Measurements from ENCODE around the gene PTPN6.

PTPN6 gene

DNA sequence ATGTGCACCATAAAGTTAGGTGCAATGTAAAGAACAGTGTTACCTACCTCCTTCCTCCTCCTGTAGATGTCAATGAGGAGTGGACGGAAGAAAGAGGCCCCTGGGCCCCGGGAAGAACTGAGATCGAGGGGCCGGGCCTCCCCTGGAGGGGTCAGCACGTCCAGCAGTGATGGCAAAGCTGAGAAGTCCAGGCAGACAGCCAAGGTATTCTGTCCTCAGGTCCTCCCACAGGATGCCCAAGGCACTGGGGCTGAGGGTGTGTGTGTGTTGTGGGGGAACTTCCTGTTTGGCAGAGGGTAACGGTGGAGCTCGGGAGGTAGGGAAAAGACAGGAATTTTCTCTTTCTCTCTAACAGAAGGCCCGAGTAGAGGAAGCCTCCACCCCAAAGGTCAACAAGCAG, 17.0 kb upstream of the PTPN6 start:
- DNase-seq (no peak), ATAC-seq (no peak)
- H3K4me1 Mint-ChIP-seq: peaks cover 89% of the 10 kb centered on the region
- H3K4me3 Mint-ChIP-seq: no peak overlapping the region
- peak overlapping the region in 1 of 2 donors; percentile 18 for H3K27ac Mint-ChIP-seq
- no peaks in the 10 kb centered on the region for H3K9me3 Mint-ChIP-seq
- no peaks in the 10 kb centered on the region for H3K27me3 Mint-ChIP-seq

DNA sequence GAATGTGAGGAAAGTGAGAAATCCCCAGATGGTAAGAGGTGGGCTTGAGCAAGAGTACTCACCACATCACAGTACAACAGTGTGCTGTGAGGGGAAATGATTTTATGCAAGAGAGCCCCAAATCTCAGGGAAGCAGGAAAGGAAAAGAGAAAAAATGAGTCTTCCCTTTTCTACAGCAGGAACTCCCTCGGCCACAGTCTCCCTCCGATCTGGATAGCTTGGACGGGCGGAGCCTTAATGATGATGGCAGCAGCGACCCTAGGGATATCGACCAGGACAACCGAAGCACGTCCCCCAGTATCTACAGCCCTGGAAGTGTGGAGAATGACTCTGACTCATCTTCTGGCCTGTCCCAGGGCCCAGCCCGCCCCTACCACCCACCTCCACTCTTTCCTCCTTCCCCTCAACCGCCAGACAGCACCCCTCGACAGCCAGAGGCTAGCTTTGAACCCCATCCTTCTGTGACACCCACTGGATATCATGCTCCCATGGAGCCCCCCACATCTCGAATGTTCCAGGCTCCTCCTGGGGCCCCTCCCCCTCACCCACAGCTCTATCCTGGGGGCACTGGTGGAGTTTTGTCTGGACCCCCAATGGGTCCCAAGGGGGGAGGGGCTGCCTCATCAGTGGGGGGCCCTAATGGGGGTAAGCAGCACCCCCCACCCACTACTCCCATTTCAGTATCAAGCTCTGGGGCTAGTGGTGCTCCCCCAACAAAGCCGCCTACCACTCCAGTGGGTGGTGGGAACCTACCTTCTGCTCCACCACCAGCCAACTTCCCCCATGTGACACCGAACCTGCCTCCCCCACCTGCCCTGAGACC, 15.6 kb upstream of the PTPN6 start:
- no peak for ATAC-seq
- peak overlapping the region; percentile 97 to 98 for H3K27ac Mint-ChIP-seq
- DNase-seq: no peak
- peaks cover 85% of the 10 kb centered on the region for H3K4me1 Mint-ChIP-seq
- peak overlapping the region; percentile 87 to 96 for H3K4me3 Mint-ChIP-seq
- no peaks in the 10 kb centered on the region for H3K27me3 Mint-ChIP-seq
- H3K9me3 Mint-ChIP-seq: no peaks in the 10 kb centered on the region

DNA sequence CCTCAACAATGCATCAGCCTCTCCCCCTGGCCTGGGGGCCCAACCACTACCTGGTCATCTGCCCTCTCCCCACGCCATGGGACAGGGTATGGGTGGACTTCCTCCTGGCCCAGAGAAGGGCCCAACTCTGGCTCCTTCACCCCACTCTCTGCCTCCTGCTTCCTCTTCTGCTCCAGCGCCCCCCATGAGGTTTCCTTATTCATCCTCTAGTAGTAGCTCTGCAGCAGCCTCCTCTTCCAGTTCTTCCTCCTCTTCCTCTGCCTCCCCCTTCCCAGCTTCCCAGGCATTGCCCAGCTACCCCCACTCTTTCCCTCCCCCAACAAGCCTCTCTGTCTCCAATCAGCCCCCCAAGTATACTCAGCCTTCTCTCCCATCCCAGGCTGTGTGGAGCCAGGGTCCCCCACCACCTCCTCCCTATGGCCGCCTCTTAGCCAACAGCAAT, 14.9 kb upstream of the PTPN6 start:
- no peaks in the 10 kb centered on the region for H3K9me3 Mint-ChIP-seq
- H3K4me1 Mint-ChIP-seq: peaks cover 86% of the 10 kb centered on the region
- H3K27me3 Mint-ChIP-seq: no peaks in the 10 kb centered on the region
- H3K27ac Mint-ChIP-seq: peak overlapping the region; percentile 97 to 98
- H3K4me3 Mint-ChIP-seq: peak overlapping the region; percentile 87 to 96
- no peak for ATAC-seq
- no peak for DNase-seq

DNA sequence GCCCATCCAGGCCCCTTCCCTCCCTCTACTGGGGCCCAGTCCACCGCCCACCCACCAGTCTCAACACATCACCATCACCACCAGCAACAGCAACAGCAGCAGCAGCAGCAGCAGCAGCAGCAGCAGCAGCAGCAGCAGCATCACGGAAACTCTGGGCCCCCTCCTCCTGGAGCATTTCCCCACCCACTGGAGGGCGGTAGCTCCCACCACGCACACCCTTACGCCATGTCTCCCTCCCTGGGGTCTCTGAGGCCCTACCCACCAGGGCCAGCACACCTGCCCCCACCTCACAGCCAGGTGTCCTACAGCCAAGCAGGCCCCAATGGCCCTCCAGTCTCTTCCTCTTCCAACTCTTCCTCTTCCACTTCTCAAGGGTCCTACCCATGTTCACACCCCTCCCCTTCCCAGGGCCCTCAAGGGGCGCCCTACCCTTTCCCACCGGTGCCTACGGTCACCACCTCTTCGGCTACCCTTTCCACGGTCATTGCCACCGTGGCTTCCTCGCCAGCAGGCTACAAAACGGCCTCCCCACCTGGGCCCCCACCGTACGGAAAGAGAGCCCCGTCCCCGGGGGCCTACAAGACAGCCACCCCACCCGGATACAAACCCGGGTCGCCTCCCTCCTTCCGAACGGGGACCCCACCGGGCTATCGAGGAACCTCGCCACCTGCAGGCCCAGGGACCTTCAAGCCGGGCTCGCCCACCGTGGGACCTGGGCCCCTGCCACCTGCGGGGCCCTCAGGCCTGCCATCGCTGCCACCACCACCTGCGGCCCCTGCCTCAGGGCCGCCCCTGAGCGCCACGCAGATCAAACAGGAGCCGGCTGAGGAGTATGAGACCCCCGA, 14.3 kb upstream of the PTPN6 start:
- peak overlapping the region; percentile 87 to 96 for H3K4me3 Mint-ChIP-seq
- ATAC-seq: peak; percentile 56
- no peaks in the 10 kb centered on the region for H3K27me3 Mint-ChIP-seq
- H3K9me3 Mint-ChIP-seq: no peaks in the 10 kb centered on the region
- H3K27ac Mint-ChIP-seq: peak overlapping the region; percentile 97 to 98
- peaks cover 86% of the 10 kb centered on the region for H3K4me1 Mint-ChIP-seq
- DNase-seq: peak; percentile 55 to 77

DNA sequence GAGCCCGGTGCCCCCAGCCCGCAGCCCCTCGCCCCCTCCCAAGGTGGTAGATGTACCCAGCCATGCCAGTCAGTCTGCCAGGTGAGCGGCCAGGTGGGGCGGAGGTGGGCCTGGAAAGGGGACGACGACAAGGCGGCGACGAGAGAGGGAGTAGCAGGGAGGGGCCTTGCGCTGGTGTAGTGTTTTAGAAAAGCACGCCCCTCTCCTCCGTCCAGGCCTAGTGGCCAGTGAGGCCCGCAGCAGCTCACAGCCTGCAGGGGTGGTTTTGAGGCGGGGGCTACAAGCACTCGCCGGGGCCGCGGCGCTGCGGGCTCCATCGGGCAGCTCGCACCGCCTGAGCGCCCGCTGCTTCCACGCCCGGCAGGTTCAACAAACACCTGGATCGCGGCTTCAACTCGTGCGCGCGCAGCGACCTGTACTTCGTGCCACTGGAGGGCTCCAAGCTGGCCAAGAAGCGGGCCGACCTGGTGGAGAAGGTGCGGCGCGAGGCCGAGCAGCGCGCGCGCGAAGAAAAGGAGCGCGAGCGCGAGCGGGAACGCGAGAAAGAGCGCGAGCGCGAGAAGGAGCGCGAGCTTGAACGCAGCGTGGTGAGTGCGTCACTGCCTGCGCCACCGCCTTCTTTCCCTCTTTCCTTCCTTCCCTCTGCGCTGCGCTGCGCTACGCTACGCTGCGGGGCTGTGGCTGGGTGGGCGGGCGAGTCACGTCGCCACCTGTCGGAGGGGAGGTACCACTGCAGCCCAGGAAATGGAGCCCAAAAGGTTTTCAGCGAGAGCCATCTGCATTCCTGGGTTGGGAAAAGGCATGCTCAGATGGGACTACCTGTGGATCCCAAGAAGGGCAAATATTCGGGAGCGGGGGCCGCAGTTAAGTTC, 13.4 kb upstream of the PTPN6 start:
- H3K4me3 Mint-ChIP-seq: peak overlapping the region; percentile 87 to 96
- ATAC-seq (peak; percentile 93), DNase-seq (peak; percentile 92 to 96)
- H3K9me3 Mint-ChIP-seq: no peaks in the 10 kb centered on the region
- no peaks in the 10 kb centered on the region for H3K27me3 Mint-ChIP-seq
- peaks cover 85% of the 10 kb centered on the region for H3K4me1 Mint-ChIP-seq
- peak overlapping the region; percentile 97 to 98 for H3K27ac Mint-ChIP-seq

DNA sequence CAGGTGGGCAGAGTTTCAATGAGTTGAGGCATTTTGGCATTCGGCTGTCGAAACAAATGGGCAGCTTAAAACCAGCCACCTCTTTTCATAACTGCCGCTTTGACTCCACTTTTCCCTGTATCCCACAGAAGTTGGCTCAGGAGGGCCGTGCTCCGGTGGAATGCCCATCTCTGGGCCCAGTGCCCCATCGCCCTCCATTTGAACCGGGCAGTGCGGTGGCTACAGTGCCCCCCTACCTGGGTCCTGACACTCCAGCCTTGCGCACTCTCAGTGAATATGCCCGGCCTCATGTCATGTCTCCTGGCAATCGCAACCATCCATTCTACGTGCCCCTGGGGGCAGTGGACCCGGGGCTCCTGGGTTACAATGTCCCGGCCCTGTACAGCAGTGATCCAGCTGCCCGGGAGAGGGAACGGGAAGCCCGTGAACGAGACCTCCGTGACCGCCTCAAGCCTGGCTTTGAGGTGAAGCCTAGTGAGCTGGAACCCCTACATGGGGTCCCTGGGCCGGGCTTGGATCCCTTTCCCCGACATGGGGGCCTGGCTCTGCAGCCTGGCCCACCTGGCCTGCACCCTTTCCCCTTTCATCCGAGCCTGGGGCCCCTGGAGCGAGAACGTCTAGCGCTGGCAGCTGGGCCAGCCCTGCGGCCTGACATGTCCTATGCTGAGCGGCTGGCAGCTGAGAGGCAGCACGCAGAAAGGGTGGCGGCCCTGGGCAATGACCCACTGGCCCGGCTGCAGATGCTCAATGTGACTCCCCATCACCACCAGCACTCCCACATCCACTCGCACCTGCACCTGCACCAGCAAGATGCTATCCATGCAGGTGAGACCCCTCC, 12.6 kb upstream of the PTPN6 start:
- H3K27me3 Mint-ChIP-seq: no peaks in the 10 kb centered on the region
- ATAC-seq (no peak), DNase-seq (peak in 1 of 2 donors; percentile 29)
- peak overlapping the region; percentile 87 to 96 for H3K4me3 Mint-ChIP-seq
- no peaks in the 10 kb centered on the region for H3K9me3 Mint-ChIP-seq
- H3K4me1 Mint-ChIP-seq: peaks cover 85% of the 10 kb centered on the region
- peak overlapping the region; percentile 30 to 86 for H3K27ac Mint-ChIP-seq

DNA sequence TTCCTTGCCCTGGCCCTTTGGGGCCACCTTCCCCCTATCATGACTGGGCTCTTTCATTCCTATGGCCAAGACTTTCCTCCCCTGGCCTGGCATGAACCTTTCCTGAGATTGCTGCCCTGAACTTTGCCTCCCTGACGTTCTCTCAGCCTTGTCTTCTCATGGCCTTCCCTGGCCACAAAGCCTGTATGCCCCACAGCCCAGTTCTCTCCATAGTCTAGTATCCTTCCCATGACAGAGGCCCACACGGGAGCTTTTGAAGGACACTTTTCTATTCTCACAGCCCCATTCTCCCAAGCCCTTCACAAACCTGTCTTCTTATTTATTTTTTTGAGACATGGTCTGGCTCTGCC, 12.0 kb upstream of the PTPN6 start:
- Mint-ChIP-seq H3K4me1 (peaks cover 85% of the 10 kb centered on the region), H3K4me3 (peak overlapping the region; percentile 52 to 96), H3K27ac (peak overlapping the region; percentile 4 to 86), H3K27me3 (no peaks in the 10 kb centered on the region), H3K9me3 (no peaks in the 10 kb centered on the region)
- ATAC-seq (no peak), DNase-seq (no peak)

DNA sequence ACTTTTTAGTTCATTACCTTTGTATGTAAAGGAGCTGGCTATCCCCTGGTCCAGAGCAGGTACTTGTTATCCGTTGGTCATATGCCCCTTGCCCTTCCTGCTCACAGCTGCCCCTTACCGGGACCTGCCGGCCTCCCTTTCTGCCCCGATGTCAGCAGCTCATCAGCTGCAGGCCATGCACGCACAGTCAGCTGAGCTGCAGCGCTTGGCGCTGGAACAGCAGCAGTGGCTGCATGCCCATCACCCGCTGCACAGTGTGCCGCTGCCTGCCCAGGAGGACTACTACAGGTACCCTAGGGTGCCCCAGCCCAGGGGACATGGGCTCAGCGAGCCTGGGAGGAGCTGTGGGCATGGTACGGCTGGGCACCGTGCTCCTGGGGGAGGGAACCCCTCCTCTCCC, 9.9 kb upstream of the PTPN6 start:
- Mint-ChIP-seq H3K27ac (no peak overlapping the region), H3K27me3 (no peaks in the 10 kb centered on the region), H3K9me3 (no peaks in the 10 kb centered on the region), H3K4me3 (peak overlapping the region in 1 of 2 donors; percentile 45), H3K4me1 (peaks cover 84% of the 10 kb centered on the region)
- DNase-seq: no peak
- no peak for ATAC-seq

DNA sequence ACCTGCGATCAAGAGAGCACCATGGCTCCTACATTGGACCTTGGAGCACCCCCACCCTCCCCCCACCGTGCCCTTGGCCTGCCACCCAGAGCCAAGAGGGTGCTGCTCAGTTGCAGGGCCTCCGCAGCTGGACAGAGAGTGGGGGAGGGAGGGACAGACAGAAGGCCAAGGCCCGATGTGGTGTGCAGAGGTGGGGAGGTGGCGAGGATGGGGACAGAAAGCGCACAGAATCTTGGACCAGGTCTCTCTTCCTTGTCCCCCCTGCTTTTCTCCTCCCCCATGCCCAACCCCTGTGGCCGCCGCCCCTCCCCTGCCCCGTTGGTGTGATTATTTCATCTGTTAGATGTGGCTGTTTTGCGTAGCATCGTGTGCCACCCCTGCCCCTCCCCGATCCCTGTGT, 9.4 kb upstream of the PTPN6 start:
- no peak overlapping the region for H3K4me3 Mint-ChIP-seq
- ATAC-seq (no peak), DNase-seq (no peak)
- peaks cover 84% of the 10 kb centered on the region for H3K4me1 Mint-ChIP-seq
- H3K9me3 Mint-ChIP-seq: no peaks in the 10 kb centered on the region
- H3K27me3 Mint-ChIP-seq: no peaks in the 10 kb centered on the region
- H3K27ac Mint-ChIP-seq: no peak overlapping the region

DNA sequence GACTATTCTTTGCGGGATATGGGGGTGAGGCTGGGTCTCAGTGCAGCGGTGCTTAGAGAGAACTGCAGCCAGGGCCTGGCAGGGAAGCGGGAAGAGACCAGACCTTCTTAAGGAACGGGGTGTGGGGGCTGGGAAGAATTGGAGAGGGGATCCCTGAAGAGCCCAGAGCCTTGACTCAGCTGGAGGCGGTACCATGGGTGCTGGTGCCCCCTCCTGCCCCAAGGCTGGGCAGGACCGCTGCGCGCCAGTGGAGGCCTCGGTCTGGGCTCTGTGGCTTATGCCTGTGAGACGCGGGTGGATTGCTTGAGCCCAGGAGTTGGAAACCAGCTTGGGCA, 8.9 kb upstream of the PTPN6 start:
- Mint-ChIP-seq H3K4me3 (peak overlapping the region in 1 of 2 donors; percentile 49), H3K27me3 (no peaks in the 10 kb centered on the region), H3K9me3 (no peaks in the 10 kb centered on the region), H3K27ac (peak overlapping the region; percentile 84 to 100), H3K4me1 (peaks cover 87% of the 10 kb centered on the region)
- DNase-seq: no peak
- ATAC-seq: no peak

DNA sequence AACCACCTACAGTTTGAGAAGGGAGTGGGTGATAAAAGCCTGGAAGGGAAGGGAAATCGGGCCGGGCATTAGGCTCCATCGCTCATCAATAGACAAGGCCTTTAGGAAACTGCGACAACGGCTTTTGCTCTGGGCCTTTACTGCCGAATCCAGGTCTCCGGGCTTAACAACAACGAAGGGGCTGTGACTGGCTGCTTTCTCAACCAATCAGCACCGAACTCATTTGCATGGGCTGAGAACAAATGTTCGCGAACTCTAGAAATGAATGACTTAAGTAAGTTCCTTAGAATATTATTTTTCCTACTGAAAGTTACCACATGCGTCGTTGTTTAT, 7.8 kb upstream of the PTPN6 start:
- H3K27me3 Mint-ChIP-seq: no peaks in the 10 kb centered on the region
- H3K9me3 Mint-ChIP-seq: no peaks in the 10 kb centered on the region
- peaks cover 91% of the 10 kb centered on the region for H3K4me1 Mint-ChIP-seq
- peak overlapping the region; percentile 100 for H3K27ac Mint-ChIP-seq
- peak; percentile 75 to 85 for DNase-seq
- peak overlapping the region; percentile 82 to 85 for H3K4me3 Mint-ChIP-seq
- peak; percentile 55 for ATAC-seq

DNA sequence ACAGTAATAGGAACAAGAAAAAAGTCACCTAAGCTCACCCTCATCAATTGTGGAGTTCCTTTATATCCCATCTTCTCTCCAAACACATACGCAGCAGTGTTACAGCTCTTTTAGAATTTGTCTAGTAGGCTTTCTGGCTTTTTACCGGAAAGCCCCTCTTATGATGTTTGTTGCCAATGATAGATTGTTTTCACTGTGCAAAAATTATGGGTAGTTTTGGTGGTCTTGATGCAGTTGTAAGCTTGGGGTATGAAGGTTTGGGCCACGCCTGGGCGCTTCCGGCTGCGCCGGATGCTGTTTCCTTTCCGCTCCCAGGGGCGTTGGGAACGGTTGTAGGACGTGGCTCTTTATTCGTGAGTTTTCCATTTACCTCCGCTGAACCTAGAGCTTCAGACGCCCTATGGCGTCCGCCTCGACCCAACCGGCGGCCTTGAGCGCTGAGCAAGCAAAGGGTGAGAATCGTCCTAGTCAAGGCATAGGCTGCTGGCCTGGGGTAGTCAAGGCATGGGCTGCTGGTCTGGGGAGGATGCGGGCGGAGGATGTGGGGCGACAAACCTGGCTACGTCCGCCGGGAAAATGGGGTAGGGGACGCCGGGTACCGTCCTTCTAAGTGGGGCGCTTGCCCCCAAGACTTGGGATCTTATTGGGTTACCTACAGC, 7.3 kb upstream of the PTPN6 start, which contains the start of the genes C12orf57 and RNU7-1:
C12orf57 (plus strand) TSS at position 301 of the 659 bp plus-strand sequence; CDS start at position 401, 100 bp downstream.
RNU7-1 (plus strand) TSS at position 95 of the 659 bp plus-strand sequence.
- peak; percentile 76 for ATAC-seq
- H3K9me3 Mint-ChIP-seq: no peaks in the 10 kb centered on the region
- peak within 1 kb of the TSS; percentile 100 for H3K27ac Mint-ChIP-seq
- H3K4me3 Mint-ChIP-seq: peak within 1 kb of the TSS; percentile 82 to 85
- H3K4me1 Mint-ChIP-seq: peaks cover 91% of the 10 kb centered on the region
- DNase-seq: peak in 1 of 2 donors; percentile 92
- no peaks in the 10 kb centered on the region for H3K27me3 Mint-ChIP-seq

DNA sequence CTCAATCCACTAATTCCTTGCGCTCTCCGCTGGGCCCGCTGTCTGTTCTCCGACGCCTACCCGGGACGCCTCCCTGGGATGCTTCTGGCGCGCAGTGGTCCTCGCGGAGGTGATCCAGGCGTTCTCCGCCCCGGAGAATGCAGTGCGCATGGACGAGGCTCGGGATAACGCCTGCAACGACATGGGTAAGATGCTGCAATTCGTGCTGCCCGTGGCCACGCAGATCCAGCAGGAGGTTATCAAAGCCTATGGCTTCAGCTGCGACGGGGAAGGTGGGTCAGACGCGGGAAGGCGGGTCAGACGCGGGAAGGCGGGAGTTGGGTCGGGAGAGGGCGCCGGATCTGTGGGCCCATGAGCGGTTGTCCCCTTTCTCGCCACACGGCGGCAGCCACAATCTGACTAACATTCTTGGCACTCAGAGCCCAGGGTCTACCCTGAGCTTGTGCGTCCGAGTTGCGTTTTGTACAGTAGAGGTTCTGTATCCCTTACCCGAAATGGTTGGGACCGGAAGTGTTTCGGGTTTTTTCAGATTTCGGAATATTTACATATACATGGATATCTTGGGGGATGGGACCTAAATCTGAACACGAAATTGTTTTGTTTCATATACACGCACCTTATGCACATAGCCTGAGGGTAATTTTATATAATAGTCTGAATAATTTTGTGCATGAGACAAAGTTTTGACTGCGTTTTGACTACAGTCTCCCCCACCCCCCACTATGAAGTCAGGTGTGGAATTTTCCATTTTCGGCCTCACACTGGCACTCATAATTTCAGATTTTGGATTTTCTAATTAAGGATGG, 6.6 kb upstream of the PTPN6 start:
- Mint-ChIP-seq H3K4me1 (peaks cover 91% of the 10 kb centered on the region), H3K4me3 (peak overlapping the region; percentile 82 to 85)

More for the DNA sequence above, 6.6 kb upstream of the PTPN6 start:
- no peaks in the 10 kb centered on the region for H3K9me3 Mint-ChIP-seq
- peak; percentile 68 for ATAC-seq
- no peaks in the 10 kb centered on the region for H3K27me3 Mint-ChIP-seq
- DNase-seq: peak; percentile 92
- peak overlapping the region; percentile 100 for H3K27ac Mint-ChIP-seq

Measured in stimulated activated naive CD8-positive, alpha-beta T cell treated with anti-CD3 and anti-CD28 coated beads, Interleukin-15, amount 100 ng/mL, for 72 hours (primary cell).